Right lobe of liver (tissue), 6 donors: Measurements from ENCODE around the gene CHST13. TPM values are rescaled to one million over a fixed set of nuclear protein-coding genes. Genes with fewer than 3 reads are reported as not detected.

Experiments
- ATAC-seq, 4 donors: fragments of 200-7000 bp; cut with Tn5 transposase; one replicate each; pipeline ENCODE4 v1.9.1; 2020; ENCODE audit warnings: mild to moderate bottlenecking in 4 of 4, moderate library complexity in 4 of 4
- DNase-seq, 3 donors: peaks; one replicate each; pipeline ENCODE4 v3.0.0-alpha.2; 2020
- H3K27ac ChIP-seq, 3 donors: fragments of 200-600 bp; one replicate each; pipeline ENCODE4 v1.8.0; 2022
- H3K27me3 ChIP-seq, 2 donors: fragments of 200-600 bp; one replicate each; pipeline ENCODE4 v1.8.0; 2022
- H3K36me3 ChIP-seq, 4 donors: fragments of 200-600 bp; sonication (generic) in 1 of 4; one replicate each; pipeline versions ENCODE4 v1.5.1 to v1.8.0; 2017 to 2022; ENCODE audit warnings: control low read depth in 1 of 4
- H3K4me1 ChIP-seq, 4 donors: fragments of 200-600 bp; sonication (generic) in 1 of 4; one replicate each; pipeline versions ENCODE4 v1.5.1 to v1.8.0; 2017 to 2022; ENCODE audit warnings: control low read depth in 1 of 4
- H3K4me3 ChIP-seq, 3 donors: fragments of 200-600 bp; one replicate each; pipeline ENCODE4 v1.8.0; 2022
- H3K9me3 ChIP-seq, 4 donors: fragments of 200-600 bp; sonication (generic) in 1 of 4; one replicate each; pipeline versions ENCODE4 v1.5.1 to v1.8.0; 2017 to 2022; ENCODE audit warnings: control low read depth in 1 of 4
- CTCF ChIP-seq, 4 donors: fragments of 200-600 bp in 3 of 4; fragments of 450-650 bp in 1 of 4; IDR thresholded peaks; one replicate each; pipeline versions ENCODE4 v1.5.1 to v1.8.0; 2016 to 2022; ENCODE audit warnings: antibody characterized with exemption in 4 of 4, mild to moderate bottlenecking in 2 of 4
- POLR2A ChIP-seq: fragments of 450-650 bp; IDR thresholded peaks from one replicate; pipeline ENCODE4 v1.6.1; 2017; ENCODE audit warnings: antibody characterized with exemption, mild to moderate bottlenecking
- WGBS: methylation state at CpG from one replicate; pipeline ENCODE4 v1.1.6; 2018; ENCODE audit warnings: low coverage, low lambda C conversion rate; ENCODE audit not compliant: insufficient coverage; ENCODE audit errors: missing lambda C conversion rate; 5-methylcytosine and 5-hydroxymethylcytosine counted together
- intact Hi-C, 2 donors: fragments of 100-400 bp; cut with DNase I; formaldehyde crosslinking; loops; one replicate each; pipeline versions ENCODE4 v1.11.2 to v1.14.1; 2022
- total RNA-seq, 6 experiments: library from RNA; depleted of rRNA in 2 of 6; stranded (reverse); fragments of >200 nt in 2 of 6; fragmentation: NEBNext Ultra II Directional in 3 of 6; extraction: Animal tissue kit (Norgen Biotek cat#: 25700) in 3 of 6; gene quantifications; one replicate each; pipeline versions ENCODE4 v1.1.0 to v1.2.4, GENCODE V29; 2016 to 2023
- donor health status: DM: no; HTN: yes; CAD: no.
- donor health status: DM: no; HTN: no; CAD: no.
- donor health status: DM: no; HTN: no; CAD: no.
- donor health status: DM: no; HTN: yes; CAD: no.
- donor health status: DM: no; HTN: yes; CAD: no.

CHST13 gene
- total RNA-seq, 6 experiments from 2014 or later = 23.5 to 48.9 (median 28.2) TPM

- Histone ChIP-seq H3K36me3 (peaks cover 0 to 6% (median 2%) of the 10 kb centered on the region in 4 donors), H3K4me3 (no peak overlapping the region), H3K27me3 (no peaks in the 10 kb centered on the region), H3K27ac (peak overlapping the region; percentile 12 to 81 (median 18)), H3K9me3 (no peaks in the 10 kb centered on the region), H3K4me1 (peaks cover 0 to 22% (median 9%) of the 10 kb centered on the region in 4 donors)
- DNase-seq (peak; percentile 62 to 88 (median 70)), ATAC-seq (peak; percentile 81 to 92 (median 87))
- 26% methylated on average over 3 of the region's 10 CpGs for WGBS
- TF ChIP-seq CTCF (IDR thresholded peaks at IDR 0.05) (no peak), POLR2A (no peak)
- intact Hi-C loops = no loop called here
Measured at GRCh38 chr3:126537730-126538281, 13.9 kb downstream of the CHST13 start.

GRCh38 chr3:126538316-126538715 lies 14.4 kb downstream of the CHST13 start:
- intact Hi-C loops = no loop called here
- Histone ChIP-seq H3K4me1 (peaks cover 0 to 22% (median 9%) of the 10 kb centered on the region in 4 donors), H3K27ac (peak overlapping the region in 2 of 3 donors; percentile 18 to 79), H3K9me3 (no peaks in the 10 kb centered on the region), H3K27me3 (no peaks in the 10 kb centered on the region), H3K36me3 (peaks cover 0 to 9% (median 3%) of the 10 kb centered on the region in 4 donors), H3K4me3 (no peak overlapping the region)
- peak; percentile 22 to 62 (median 51) for DNase-seq
- TF ChIP-seq POLR2A = no peak
- no peak for TF ChIP-seq CTCF (IDR thresholded peaks at IDR 0.05)
- peak in 3 of 4 donors; percentile 3 to 31 (median 15) for ATAC-seq
- WGBS = 40% methylated on average over 1 of the region's 9 CpGs

GRCh38 chr3:126538966-126539365 lies 15.0 kb downstream of the CHST13 start:
- Histone ChIP-seq H3K27me3 (no peaks in the 10 kb centered on the region), H3K27ac (peak overlapping the region in 1 of 3 donors; percentile 79), H3K9me3 (no peaks in the 10 kb centered on the region), H3K4me3 (no peak overlapping the region), H3K36me3 (peaks cover 0 to 9% (median 3%) of the 10 kb centered on the region in 4 donors), H3K4me1 (peaks cover 0 to 22% (median 9%) of the 10 kb centered on the region in 4 donors)
- peak in 1 of 3 donors; percentile 2 for DNase-seq
- intact Hi-C loops = no loop called here
- no peak for ATAC-seq
- TF ChIP-seq CTCF (IDR thresholded peaks at IDR 0.05) (no peak), POLR2A (no peak)
- 32% methylated on average over 4 of the region's 5 CpGs for WGBS

- DNase-seq = peak in 2 of 3 donors; percentile 3 to 38
- 90% methylated on average over 10 of the region's 10 CpGs for WGBS
Measured at GRCh38 chr3:126539558-126540250, 15.7 kb downstream of the CHST13 start.

More at GRCh38 chr3:126539558-126540250, 15.7 kb downstream of the CHST13 start:
- ATAC-seq = no peak
- TF ChIP-seq POLR2A = no peak
- no peak for TF ChIP-seq CTCF (IDR thresholded peaks at IDR 0.05)
- intact Hi-C loops = no loop called here
- no peaks in the 10 kb centered on the region for H3K27me3 ChIP-seq
- H3K4me3 ChIP-seq = no peak overlapping the region
- peaks cover 0 to 22% (median 9%) of the 10 kb centered on the region in 4 donors for H3K4me1 ChIP-seq
- peaks cover 0 to 9% (median 3%) of the 10 kb centered on the region in 4 donors for H3K36me3 ChIP-seq
- H3K9me3 ChIP-seq = no peaks in the 10 kb centered on the region
- no peak overlapping the region for H3K27ac ChIP-seq
